Left lobe of liver (tissue), 2 donors: ENCODE results near the gene SLC25A10. TPM values are rescaled to one million over a fixed set of nuclear protein-coding genes. Genes with fewer than 3 reads are reported as not detected.
"Not testable (repeated sequence)": the region's sequence is repeated elsewhere in the genome, so short reads cannot be mapped to it uniquely, and the experiment has no call there.

Source experiments
- ATAC-seq: fragments of 200-7000 bp; cut with Tn5 transposase; one replicate; pipeline ENCODE4 v1.9.1; 2020; ENCODE audit warnings: mild to moderate bottlenecking, moderate library complexity
- DNase-seq: peaks from one replicate; pipeline ENCODE4 v3.0.0-alpha.2; 2020; ENCODE audit warnings: low spot score
- total RNA-seq: library from RNA; stranded (reverse); gene quantifications from one replicate; pipeline ENCODE4 v1.2.1, GENCODE V29; 2021
- donor health status: DM: no; HTN: no; CAD: no; lungs with moderate emphysema.
- donor health status: DM: no; HTN: yes; CAD: no.

Gene SLC25A10
- total RNA-seq, 1 donor from 2014 or later = 105 TPM

GRCh38 chr17:81719410-81720266 is 7.6 kb downstream of the SLC25A10 start:
- DNase-seq (no peak), ATAC-seq (peak; percentile 3)

- no peak for ATAC-seq
Observed at GRCh38 chr17:81720267-81721071, 8.4 kb downstream of the SLC25A10 start.

GRCh38 chr17:81722184-81723120 is 10.4 kb downstream of the SLC25A10 start:
- ATAC-seq (peak; percentile 82), DNase-seq (peak; percentile 99)

More at GRCh38 chr17:81720267-81721071, 8.4 kb downstream of the SLC25A10 start:
- no peak for DNase-seq

- no peak for ATAC-seq
- no peak for DNase-seq
Observed at GRCh38 chr17:81723651-81724209, 11.6 kb downstream of the SLC25A10 start.

GRCh38 chr17:81725439-81725838 is 13.4 kb downstream of the SLC25A10 start:
- no peak for ATAC-seq
- no peak for DNase-seq

GRCh38 chr17:81726004-81726403 is 13.9 kb downstream of the SLC25A10 start:
- ATAC-seq (no peak), DNase-seq (no peak)

- DNase-seq (peak; percentile 91), ATAC-seq (peak; percentile 71)
Observed at GRCh38 chr17:81727324-81728031, 15.4 kb downstream of the SLC25A10 start.

- ATAC-seq (peak; percentile 84), DNase-seq (peak; percentile 85)
Observed at GRCh38 chr17:81733507-81734404, 21.7 kb downstream of the SLC25A10 start.

- ATAC-seq (peak; percentile 28), DNase-seq (peak; percentile 76)
Observed at GRCh38 chr17:81734405-81735263, 22.6 kb downstream of the SLC25A10 start.

- ATAC-seq (peak; percentile 73), DNase-seq (peak; percentile 84)
Observed at GRCh38 chr17:81735264-81736102, 23.4 kb downstream of the SLC25A10 start.

- ATAC-seq (no peak), DNase-seq (no peak)
Observed at GRCh38 chr17:81737947-81738800, 26.1 kb downstream of the SLC25A10 start.

GRCh38 chr17:81738801-81739393 is 26.8 kb downstream of the SLC25A10 start:
- ATAC-seq (no peak), DNase-seq (no peak)

- not testable (repeated sequence) for ATAC-seq, DNase-seq
Observed at GRCh38 chr17:81739593-81739992, 27.5 kb downstream of the SLC25A10 start.

GRCh38 chr17:81740395-81740961 is 28.4 kb downstream of the SLC25A10 start:
- ATAC-seq (no peak), DNase-seq (no peak)

- no peak for DNase-seq
- ATAC-seq = peak; percentile 50
Observed at GRCh38 chr17:81741049-81741593, 29.0 kb downstream of the SLC25A10 start.
